GM12875 (cell line): Measurements from ENCODE around the gene SCAMP3.
"Not testable (repeated sequence)": the region's sequence is repeated elsewhere in the genome, so short reads cannot be mapped to it uniquely, and the experiment has no call there.

Experiments used
- H3K4me3 ChIP-seq: one replicate; pipeline ENCODE4 v1.5.1; 2011; ENCODE audit warnings: low read depth, low read length, control low read depth
- CTCF ChIP-seq: IDR thresholded peaks from 2 replicates; pipeline ENCODE4 v1.5.1; 2011; ENCODE audit warnings: low read depth, mild to moderate bottlenecking, control low read depth, inconsistent platforms, low read length, moderate library complexity, borderline replicate concordance; ENCODE audit not compliant: insufficient read depth

The SCAMP3 gene

GRCh38 chr1:155241069-155241679 is 21.0 kb downstream of the SCAMP3 start:
- H3K4me3 ChIP-seq = peak overlapping the region; percentile 47
- no peak for TF ChIP-seq CTCF

- no peak overlapping the region for H3K4me3 ChIP-seq
- no peak for TF ChIP-seq CTCF
Observed at GRCh38 chr1:155236451-155236850, 25.7 kb downstream of the SCAMP3 start.

- H3K4me3 ChIP-seq = not testable (repeated sequence)
Observed at GRCh38 chr1:155235375-155235774, 26.8 kb downstream of the SCAMP3 start.

- not testable (repeated sequence) for H3K4me3 ChIP-seq
Observed at GRCh38 chr1:155233502-155233901, 28.7 kb downstream of the SCAMP3 start.

GRCh38 chr1:155232001-155232978 is 29.9 kb downstream of the SCAMP3 start:
- not testable (repeated sequence) for H3K4me3 ChIP-seq

- not testable (repeated sequence) for H3K4me3 ChIP-seq
Observed at GRCh38 chr1:155231302-155231701, 30.9 kb downstream of the SCAMP3 start.

GRCh38 chr1:155228096-155228427 is 34.1 kb downstream of the SCAMP3 start:
- TF ChIP-seq CTCF = no peak
- H3K4me3 ChIP-seq = peak overlapping the region; percentile 48

GRCh38 chr1:155227261-155228095 is 34.7 kb downstream of the SCAMP3 start:
- TF ChIP-seq CTCF = no peak
- H3K4me3 ChIP-seq = peak overlapping the region; percentile 56

GRCh38 chr1:155226910-155227260 is 35.3 kb downstream of the SCAMP3 start:
- TF ChIP-seq CTCF = no peak
- H3K4me3 ChIP-seq = peak overlapping the region; percentile 56
